Muscle of leg (tissue), 11 donors: ENCODE data around the gene EFEMP1. TPM values are rescaled to one million over a fixed set of nuclear protein-coding genes. Genes with fewer than 3 reads are reported as not detected.
"Not testable (repeated sequence)": the region's sequence is repeated elsewhere in the genome, so short reads cannot be mapped to it uniquely, and the experiment has no call there.

Source experiments
- DNase-seq: peaks from one replicate; pipeline ENCODE4 v3.0.0; 2013
- H3K27ac ChIP-seq: one replicate; pipeline ENCODE4 v1.5.1; 2013; ENCODE audit warnings: mild to moderate bottlenecking, low read length, control low read depth
- H3K27me3 ChIP-seq: one replicate; pipeline ENCODE4 v1.6.1; 2013; ENCODE audit warnings: low read length; ENCODE audit not compliant: control insufficient read depth, insufficient read depth
- H3K36me3 ChIP-seq: one replicate; pipeline ENCODE4 v1.6.1; 2013; ENCODE audit warnings: low read length; ENCODE audit not compliant: control insufficient read depth, insufficient read depth
- H3K4me1 ChIP-seq: one replicate; pipeline ENCODE4 v1.6.1; 2013; ENCODE audit warnings: low read length; ENCODE audit not compliant: control insufficient read depth, insufficient read depth
- H3K4me3 ChIP-seq: one replicate; pipeline ENCODE4 v1.5.1; 2013; ENCODE audit warnings: low read length, control low read depth
- H3K9me3 ChIP-seq: replicated peaks from 2 replicates; pipeline ENCODE4 v1.6.1; 2013; ENCODE audit warnings: low read depth, low read length; ENCODE audit not compliant: control insufficient read depth
- WGBS: methylation state at CpG from one replicate; pipeline ENCODE4 v1.1.5; 2013; ENCODE audit warnings: missing lambda C conversion rate; ENCODE audit not compliant: insufficient coverage; 5-methylcytosine and 5-hydroxymethylcytosine counted together
- polyA plus RNA-seq, 8 donors: library from polyadenylated mRNA; unstranded; fragments of 120-200 nt; gene quantifications; one replicate each; pipeline versions ENCODE4 v1.2.1 to v1.2.3, GENCODE V29; 2013; ENCODE audit warnings: inconsistent platforms in 1 of 8, low replicate concordance in 1 of 8; ENCODE audit not compliant: insufficient read length in 8 of 8, insufficient read depth in 1 of 8
- total RNA-seq: library from RNA; stranded (reverse); fragments of 120-200 nt; gene quantifications from one replicate; pipeline ENCODE4 v1.2.4, GENCODE V29; 2013

The EFEMP1 gene
- total and polyA plus RNA-seq, 9 donors = 18.6 to 39.0 (median 24.9) TPM

DNA sequence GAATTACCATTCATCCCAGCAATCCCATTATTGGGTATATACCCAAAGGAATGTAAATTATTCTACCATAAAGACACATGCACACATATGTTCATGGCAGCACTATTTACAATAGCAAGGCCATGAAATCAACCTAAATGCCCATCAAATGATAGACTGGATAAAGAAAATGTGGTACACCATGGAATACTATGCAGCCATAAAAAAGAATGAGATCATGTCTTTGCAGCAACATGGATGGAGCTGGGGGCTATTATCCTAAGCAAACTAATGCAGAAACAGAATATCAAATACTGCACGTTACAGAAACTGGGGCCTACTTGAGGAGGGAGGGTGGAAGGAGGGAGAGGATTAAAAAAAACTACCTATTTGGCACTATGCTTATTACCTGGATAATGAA is 85.5 kb downstream of the EFEMP1 start:
- no CpG with 5 or more reads among the region's 1 CpG for WGBS
- not testable (repeated sequence) for H3K4me3 ChIP-seq, H3K36me3 ChIP-seq, H3K27me3 ChIP-seq, H3K4me1 ChIP-seq, DNase-seq, H3K9me3 ChIP-seq, H3K27ac ChIP-seq

- DNase-seq = no peak
- H3K4me3 ChIP-seq = no peak overlapping the region
- no peaks in the 10 kb centered on the region for H3K4me1 ChIP-seq
- H3K27me3 ChIP-seq = no peaks in the 10 kb centered on the region
- H3K36me3 ChIP-seq = no peaks in the 10 kb centered on the region
- H3K27ac ChIP-seq = no peak overlapping the region
- WGBS = 60% methylated on average over 2 of the region's 9 CpGs
- no peaks in the 10 kb centered on the region for H3K9me3 ChIP-seq
Measured at GRCh38 chr2:55837073-55837472, 86.5 kb downstream of the EFEMP1 start.

GRCh38 chr2:55831671-55832410 is 91.7 kb downstream of the EFEMP1 start:
- not testable (repeated sequence) for H3K36me3 ChIP-seq, H3K9me3 ChIP-seq, H3K4me3 ChIP-seq, DNase-seq, H3K27ac ChIP-seq, H3K27me3 ChIP-seq, H3K4me1 ChIP-seq
- no CpG with 5 or more reads among the region's 2 CpGs for WGBS

- Histone ChIP-seq H3K36me3 (no peaks in the 10 kb centered on the region), H3K4me1 (no peaks in the 10 kb centered on the region), H3K27me3 (no peaks in the 10 kb centered on the region), H3K4me3 (no peak overlapping the region), H3K9me3 (no peaks in the 10 kb centered on the region), H3K27ac (no peak overlapping the region)
- no CpG with 5 or more reads among the region's 1 CpG for WGBS
- DNase-seq = no peak
Measured at GRCh38 chr2:55827855-55828254, 95.7 kb downstream of the EFEMP1 start.

- not testable (repeated sequence) for DNase-seq, H3K27me3 ChIP-seq, H3K4me3 ChIP-seq, H3K36me3 ChIP-seq, H3K4me1 ChIP-seq, H3K9me3 ChIP-seq, H3K27ac ChIP-seq
- no CpG with 5 or more reads among the region's 2 CpGs for WGBS
Measured at GRCh38 chr2:55827428-55827827, 96.2 kb downstream of the EFEMP1 start.

DNA sequence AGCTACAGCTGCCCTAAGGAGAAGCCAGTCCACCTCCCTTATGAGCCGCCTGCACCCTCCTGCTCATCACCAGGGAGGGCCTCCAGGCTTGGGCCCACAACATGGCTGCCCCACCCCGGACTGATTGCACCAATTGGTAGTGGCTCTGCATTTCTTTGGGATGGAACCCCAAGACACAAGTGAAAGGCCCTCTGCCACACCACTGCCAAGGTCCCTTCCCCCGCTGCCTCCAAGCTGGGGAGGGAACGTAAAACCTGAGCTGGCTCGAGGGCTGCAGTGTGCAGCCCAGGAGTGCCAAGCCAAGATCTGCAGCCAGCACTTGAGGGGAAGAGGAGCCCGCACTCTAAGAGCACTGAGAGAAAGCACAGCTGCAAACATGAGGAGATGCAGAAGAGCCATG is 97.3 kb downstream of the EFEMP1 start:
- Histone ChIP-seq H3K27me3 (no peaks in the 10 kb centered on the region), H3K27ac (no peak overlapping the region), H3K36me3 (no peaks in the 10 kb centered on the region), H3K4me1 (no peaks in the 10 kb centered on the region), H3K4me3 (no peak overlapping the region), H3K9me3 (no peaks in the 10 kb centered on the region)
- no peak for DNase-seq
- WGBS = 79% methylated on average over 5 of the region's 6 CpGs

DNA sequence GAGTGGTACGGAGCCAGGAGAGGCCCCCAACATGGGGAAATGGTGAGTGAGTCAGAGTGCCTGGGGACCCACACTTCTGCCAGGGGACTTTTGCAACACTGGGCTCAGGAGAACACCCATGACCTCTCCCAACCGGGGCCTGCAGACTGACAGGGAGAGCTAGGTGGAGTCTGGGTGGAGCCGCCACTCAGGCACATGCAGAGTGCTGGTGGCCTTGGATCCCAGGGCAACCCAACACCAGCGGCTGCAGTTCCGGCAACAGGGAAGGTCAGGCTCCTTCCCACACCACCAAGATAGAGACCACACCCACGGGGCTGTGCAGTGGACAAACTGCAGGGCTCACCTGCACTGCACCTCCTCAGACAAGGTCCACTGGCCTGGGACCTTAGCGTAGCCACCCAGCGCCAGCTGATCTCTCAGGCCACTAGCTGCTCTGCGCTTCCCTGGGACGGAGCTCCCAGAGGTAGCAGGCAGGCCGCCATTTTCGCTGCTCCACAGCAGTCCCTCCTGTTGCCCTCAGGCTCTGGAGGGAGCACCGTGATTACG is 99.0 kb downstream of the EFEMP1 start:
- no peak overlapping the region for H3K4me3 ChIP-seq
- DNase-seq = no peak
- H3K4me1 ChIP-seq = no peaks in the 10 kb centered on the region
- no peak overlapping the region for H3K27ac ChIP-seq
- no peaks in the 10 kb centered on the region for H3K36me3 ChIP-seq
- no peaks in the 10 kb centered on the region for H3K9me3 ChIP-seq
- 95% methylated on average over 11 of the region's 14 CpGs for WGBS
- H3K27me3 ChIP-seq = no peaks in the 10 kb centered on the region

Other genes with a start within 250 kb of the EFEMP1 start
- 15.1 TPM for gene PNPT1, start 229.9 kb downstream of the EFEMP1 start, total RNA-seq
- 10 to 100 TPM; 12.7 to 19.0 (median 15.4) TPM for gene PNPT1, start 229.9 kb downstream of the EFEMP1 start, polyA plus RNA-seq